Endothelial cell (in vitro differentiated cells): ENCODE results near the gene FKBP5. TPM values are rescaled to one million over a fixed set of nuclear protein-coding genes. Genes with fewer than 3 reads are reported as not detected.

Source experiments
- DNase-seq: peaks from one replicate; pipeline ENCODE4 v3.0.0; 2021; ENCODE audit warnings: low spot score
- H3K27ac Mint-ChIP-seq: one replicate; pipeline ENCODE4 v1.8.0; 2021; ENCODE audit warnings: mixed read lengths, inconsistent platforms; ENCODE audit not compliant: unreplicated experiment
- H3K27me3 Mint-ChIP-seq: one replicate; pipeline ENCODE4 v1.8.0; 2021; ENCODE audit warnings: mild to moderate bottlenecking, moderate library complexity, mixed read lengths, inconsistent platforms; ENCODE audit not compliant: unreplicated experiment
- H3K36me3 Mint-ChIP-seq: one replicate; pipeline ENCODE4 v1.8.0; 2021; ENCODE audit warnings: mild to moderate bottlenecking, low read depth, mixed read lengths, inconsistent platforms; ENCODE audit not compliant: unreplicated experiment
- H3K4me1 Mint-ChIP-seq: one replicate; pipeline ENCODE4 v1.8.0; 2021; ENCODE audit warnings: mild to moderate bottlenecking, mixed read lengths, inconsistent platforms; ENCODE audit not compliant: unreplicated experiment
- H3K4me3 Mint-ChIP-seq: one replicate; pipeline ENCODE4 v1.8.0; 2021; ENCODE audit warnings: mild to moderate bottlenecking, mixed read lengths, inconsistent platforms; ENCODE audit not compliant: unreplicated experiment
- H3K9me3 Mint-ChIP-seq: one replicate; pipeline ENCODE4 v1.8.0; 2021; ENCODE audit warnings: mixed read lengths, inconsistent platforms; ENCODE audit not compliant: unreplicated experiment
- CTCF ChIP-seq: fragments of 200-600 bp; sonication (generic); IDR thresholded peaks from one replicate; pipeline ENCODE4 v1.5.0; 2021; ENCODE audit warnings: antibody characterized with exemption; ENCODE audit not compliant: unreplicated experiment
- total RNA-seq: library from RNA; stranded (reverse); fragmentation: NEBNext Ultra II Directional; extraction: Animal tissue kit (Norgen Biotek cat#: 25700); gene quantifications from one replicate; pipeline ENCODE4 v1.2.1, GENCODE V29; 2021; ENCODE audit not compliant: unreplicated experiment

Gene FKBP5
- total RNA-seq, 1 donor from 2014 or later, result 7.2 TPM

- H3K36me3 Mint-ChIP-seq, result no peaks in the 10 kb centered on the region
- no peaks in the 10 kb centered on the region for H3K9me3 Mint-ChIP-seq
- peak; percentile 70 for DNase-seq
- H3K4me3 Mint-ChIP-seq, result no peak overlapping the region
- H3K27me3 Mint-ChIP-seq, result peaks cover 2% of the 10 kb centered on the region
- TF ChIP-seq CTCF, result peak; percentile 79
- H3K4me1 Mint-ChIP-seq, result no peaks in the 10 kb centered on the region
- H3K27ac Mint-ChIP-seq, result no peak overlapping the region
Measured at GRCh38 chr6:35583893-35584688, 104.6 kb downstream of the FKBP5 start.

GRCh38 chr6:35582315-35582714 lies 106.4 kb downstream of the FKBP5 start:
- Mint-ChIP-seq H3K36me3 (no peaks in the 10 kb centered on the region), H3K4me3 (no peak overlapping the region)

GRCh38 chr6:35581633-35582032 lies 107.1 kb downstream of the FKBP5 start:
- Mint-ChIP-seq H3K36me3 (no peaks in the 10 kb centered on the region), H3K9me3 (no peaks in the 10 kb centered on the region), H3K27ac (no peak overlapping the region), H3K4me3 (no peak overlapping the region), H3K4me1 (no peaks in the 10 kb centered on the region), H3K27me3 (peaks cover 2% of the 10 kb centered on the region)
- TF ChIP-seq CTCF, result no peak
- DNase-seq, result no peak

More at GRCh38 chr6:35582315-35582714, 106.4 kb downstream of the FKBP5 start:
- H3K27me3 Mint-ChIP-seq, result peaks cover 2% of the 10 kb centered on the region
- H3K9me3 Mint-ChIP-seq, result no peaks in the 10 kb centered on the region
- no peak for TF ChIP-seq CTCF
- no peak for DNase-seq
- H3K27ac Mint-ChIP-seq, result no peak overlapping the region
- H3K4me1 Mint-ChIP-seq, result no peaks in the 10 kb centered on the region

- TF ChIP-seq CTCF, result no peak
- H3K27ac Mint-ChIP-seq, result no peak overlapping the region
- no peaks in the 10 kb centered on the region for H3K4me1 Mint-ChIP-seq
- H3K36me3 Mint-ChIP-seq, result no peaks in the 10 kb centered on the region
- no peak for DNase-seq
- H3K27me3 Mint-ChIP-seq, result peaks cover 2% of the 10 kb centered on the region
- no peak overlapping the region for H3K4me3 Mint-ChIP-seq
- no peaks in the 10 kb centered on the region for H3K9me3 Mint-ChIP-seq
Measured at GRCh38 chr6:35580836-35581235, 107.9 kb downstream of the FKBP5 start.

GRCh38 chr6:35576682-35577081 lies 112.0 kb downstream of the FKBP5 start:
- Mint-ChIP-seq H3K9me3 (no peaks in the 10 kb centered on the region), H3K4me1 (no peaks in the 10 kb centered on the region), H3K27ac (no peak overlapping the region), H3K36me3 (no peaks in the 10 kb centered on the region), H3K27me3 (no peaks in the 10 kb centered on the region), H3K4me3 (no peak overlapping the region)
- DNase-seq, result no peak
- no peak for TF ChIP-seq CTCF
